Measurements from ENCODE around the gene DNAH17.

The DNAH17 gene

DNA sequence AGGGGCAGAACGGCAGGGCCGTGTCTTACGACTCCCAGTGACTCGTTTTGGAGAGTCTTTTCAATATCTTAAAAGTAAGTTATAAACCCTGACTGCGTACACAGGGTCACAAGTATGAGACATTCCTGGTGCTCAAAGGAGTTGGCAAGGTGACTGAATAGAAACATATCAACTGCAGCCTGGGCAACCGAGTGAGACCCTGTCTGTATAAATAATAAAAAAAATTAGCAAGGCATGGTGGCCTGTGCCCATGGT, 115.5 kb downstream of the DNAH17 start:
- H3K4me1 ChIP-seq (ENCODE audit: insufficient read depth, poor library complexity, severe bottlenecking) = no peaks in the 10 kb centered on the region
- no peaks in the 10 kb centered on the region for H3K27me3 ChIP-seq (ENCODE audit: insufficient read depth, poor library complexity, severe bottlenecking)
- ATAC-seq (ENCODE audit: low read depth) (no peak), DNase-seq (ENCODE audit: low spot score) (no peak)
- H3K27ac ChIP-seq (ENCODE audit: poor library complexity, severe bottlenecking) = no peak overlapping the region
- H3K9me3 ChIP-seq (ENCODE audit: severe bottlenecking) = no peaks in the 10 kb centered on the region
- H3K36me3 ChIP-seq (ENCODE audit: low read depth) = no peaks in the 10 kb centered on the region
- TF ChIP-seq, protein P1, sequence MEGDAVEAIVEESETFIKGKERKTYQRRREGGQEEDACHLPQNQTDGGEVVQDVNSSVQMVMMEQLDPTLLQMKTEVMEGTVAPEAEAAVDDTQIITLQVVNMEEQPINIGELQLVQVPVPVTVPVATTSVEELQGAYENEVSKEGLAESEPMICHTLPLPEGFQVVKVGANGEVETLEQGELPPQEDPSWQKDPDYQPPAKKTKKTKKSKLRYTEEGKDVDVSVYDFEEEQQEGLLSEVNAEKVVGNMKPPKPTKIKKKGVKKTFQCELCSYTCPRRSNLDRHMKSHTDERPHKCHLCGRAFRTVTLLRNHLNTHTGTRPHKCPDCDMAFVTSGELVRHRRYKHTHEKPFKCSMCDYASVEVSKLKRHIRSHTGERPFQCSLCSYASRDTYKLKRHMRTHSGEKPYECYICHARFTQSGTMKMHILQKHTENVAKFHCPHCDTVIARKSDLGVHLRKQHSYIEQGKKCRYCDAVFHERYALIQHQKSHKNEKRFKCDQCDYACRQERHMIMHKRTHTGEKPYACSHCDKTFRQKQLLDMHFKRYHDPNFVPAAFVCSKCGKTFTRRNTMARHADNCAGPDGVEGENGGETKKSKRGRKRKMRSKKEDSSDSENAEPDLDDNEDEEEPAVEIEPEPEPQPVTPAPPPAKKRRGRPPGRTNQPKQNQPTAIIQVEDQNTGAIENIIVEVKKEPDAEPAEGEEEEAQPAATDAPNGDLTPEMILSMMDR (IDR thresholded peaks at IDR 0.05; ENCODE audit: poor library complexity, severe bottlenecking) = no peak
- H3K4me3 ChIP-seq (ENCODE audit: severe bottlenecking) = no peak overlapping the region

DNA sequence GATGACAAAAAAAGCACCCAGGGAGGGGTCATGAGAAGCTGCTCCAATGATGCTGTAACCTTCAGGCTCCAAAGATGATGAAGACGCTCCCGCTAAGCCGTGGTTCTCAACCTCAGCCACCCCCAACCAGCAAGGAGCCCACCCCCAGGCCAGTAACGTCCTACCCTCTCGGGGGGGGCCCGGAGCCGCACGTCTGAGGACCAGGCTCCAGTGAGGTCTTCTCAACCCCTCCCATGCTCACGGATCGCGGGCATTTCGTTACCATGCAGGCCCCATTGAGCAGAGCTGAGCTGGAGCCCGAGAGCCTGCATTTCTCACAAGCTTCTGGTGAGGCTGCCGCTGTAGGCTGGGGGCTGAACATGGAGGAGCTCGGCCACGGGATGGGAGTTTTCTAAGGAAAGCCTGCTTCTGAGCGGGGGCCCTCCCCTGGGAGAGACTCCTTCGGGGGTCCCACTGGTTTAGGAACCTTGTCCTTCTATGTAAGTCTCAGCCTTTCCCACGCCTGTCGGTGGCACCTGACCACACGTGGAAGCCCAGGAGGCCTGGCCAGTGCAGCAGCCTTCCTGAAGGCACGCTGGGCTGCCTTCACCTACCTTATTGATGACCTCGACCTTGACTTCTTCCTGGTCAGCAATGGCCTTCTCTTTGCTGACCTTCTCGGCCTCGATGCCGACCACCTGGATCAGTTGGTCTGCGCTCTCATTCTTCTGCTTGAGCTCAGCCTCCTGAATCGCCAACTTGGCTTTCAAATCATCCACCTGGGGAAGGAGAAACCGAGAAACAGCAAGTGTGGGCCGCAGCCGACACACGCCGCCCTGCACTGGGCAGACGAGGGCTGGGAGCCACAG, 116.0 kb downstream of the DNAH17 start:
- no peaks in the 10 kb centered on the region for H3K9me3 ChIP-seq (ENCODE audit: severe bottlenecking)
- DNase-seq (ENCODE audit: low spot score) (no peak), ATAC-seq (ENCODE audit: low read depth) (no peak)
- no peaks in the 10 kb centered on the region for H3K4me1 ChIP-seq (ENCODE audit: insufficient read depth, poor library complexity, severe bottlenecking)
- no peak overlapping the region for H3K27ac ChIP-seq (ENCODE audit: poor library complexity, severe bottlenecking)
- TF ChIP-seq, protein P1 (IDR thresholded peaks at IDR 0.05; ENCODE audit: poor library complexity, severe bottlenecking) = no peak
- H3K36me3 ChIP-seq (ENCODE audit: low read depth) = no peaks in the 10 kb centered on the region
- no peaks in the 10 kb centered on the region for H3K27me3 ChIP-seq (ENCODE audit: insufficient read depth, poor library complexity, severe bottlenecking)
- H3K4me3 ChIP-seq (ENCODE audit: severe bottlenecking) = no peak overlapping the region

DNA sequence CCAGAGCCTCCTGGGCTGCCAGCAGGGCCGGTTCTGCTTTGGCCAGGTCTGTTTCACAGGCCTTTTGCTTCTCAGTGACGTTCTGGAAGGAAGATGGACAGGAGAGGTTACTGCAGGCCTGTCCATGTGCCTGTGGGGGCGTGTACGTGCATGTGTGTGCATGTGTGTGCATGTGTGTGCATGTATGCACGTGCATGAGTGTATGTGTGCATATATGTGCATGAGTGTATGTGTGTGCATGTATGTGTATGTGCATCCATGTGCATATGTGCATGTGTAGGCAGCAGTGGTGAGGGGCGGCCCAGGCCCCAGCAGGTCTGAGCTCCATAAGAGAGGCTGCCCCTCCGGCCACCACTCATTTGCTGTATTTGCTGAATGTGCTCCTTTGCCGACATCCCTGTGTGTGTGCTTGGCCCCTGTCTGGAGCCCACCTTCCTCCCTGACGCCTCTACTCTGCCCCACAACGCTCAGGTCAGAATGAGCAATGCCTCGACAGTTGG, 117.0 kb downstream of the DNAH17 start:
- H3K4me1 ChIP-seq (ENCODE audit: insufficient read depth, poor library complexity, severe bottlenecking) = no peaks in the 10 kb centered on the region
- no peaks in the 10 kb centered on the region for H3K9me3 ChIP-seq (ENCODE audit: severe bottlenecking)
- DNase-seq (ENCODE audit: low spot score) = no peak
- H3K27ac ChIP-seq (ENCODE audit: poor library complexity, severe bottlenecking) = no peak overlapping the region
- TF ChIP-seq, protein P1 (IDR thresholded peaks at IDR 0.05; ENCODE audit: poor library complexity, severe bottlenecking) = no peak
- no peak for ATAC-seq (ENCODE audit: low read depth)
- H3K4me3 ChIP-seq (ENCODE audit: severe bottlenecking) = no peak overlapping the region
- no peaks in the 10 kb centered on the region for H3K36me3 ChIP-seq (ENCODE audit: low read depth)
- H3K27me3 ChIP-seq (ENCODE audit: insufficient read depth, poor library complexity, severe bottlenecking) = no peaks in the 10 kb centered on the region

DNA sequence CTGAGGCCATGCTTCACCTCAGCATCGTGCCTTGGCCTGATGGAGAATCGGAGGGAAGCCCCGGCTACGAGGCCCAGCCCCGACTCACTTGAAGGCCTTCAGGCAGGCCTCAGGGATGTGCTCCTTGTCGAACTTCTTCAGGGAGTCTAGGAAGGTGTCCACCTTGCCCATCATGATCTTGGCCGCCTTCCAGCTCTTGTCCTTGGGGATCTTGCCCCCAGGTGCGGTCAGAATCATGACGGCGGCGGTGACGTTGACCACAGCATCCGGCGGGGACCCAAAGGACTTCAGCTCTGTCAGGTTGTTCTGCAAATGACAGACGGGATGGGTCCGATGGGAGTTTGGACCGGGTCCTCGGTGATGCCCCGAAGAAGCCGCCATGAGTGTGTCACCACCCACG, 117.5 kb downstream of the DNAH17 start:
- Histone ChIP-seq H3K4me3 (ENCODE audit: severe bottlenecking) (no peak overlapping the region), H3K36me3 (ENCODE audit: low read depth) (no peaks in the 10 kb centered on the region), H3K9me3 (ENCODE audit: severe bottlenecking) (no peaks in the 10 kb centered on the region), H3K4me1 (ENCODE audit: insufficient read depth, poor library complexity, severe bottlenecking) (no peaks in the 10 kb centered on the region), H3K27me3 (ENCODE audit: insufficient read depth, poor library complexity, severe bottlenecking) (no peaks in the 10 kb centered on the region), H3K27ac (ENCODE audit: poor library complexity, severe bottlenecking) (no peak overlapping the region)
- no peak for DNase-seq (ENCODE audit: low spot score)
- TF ChIP-seq, protein P1 (IDR thresholded peaks at IDR 0.05; ENCODE audit: poor library complexity, severe bottlenecking) = no peak
- no peak for ATAC-seq (ENCODE audit: low read depth)

DNA sequence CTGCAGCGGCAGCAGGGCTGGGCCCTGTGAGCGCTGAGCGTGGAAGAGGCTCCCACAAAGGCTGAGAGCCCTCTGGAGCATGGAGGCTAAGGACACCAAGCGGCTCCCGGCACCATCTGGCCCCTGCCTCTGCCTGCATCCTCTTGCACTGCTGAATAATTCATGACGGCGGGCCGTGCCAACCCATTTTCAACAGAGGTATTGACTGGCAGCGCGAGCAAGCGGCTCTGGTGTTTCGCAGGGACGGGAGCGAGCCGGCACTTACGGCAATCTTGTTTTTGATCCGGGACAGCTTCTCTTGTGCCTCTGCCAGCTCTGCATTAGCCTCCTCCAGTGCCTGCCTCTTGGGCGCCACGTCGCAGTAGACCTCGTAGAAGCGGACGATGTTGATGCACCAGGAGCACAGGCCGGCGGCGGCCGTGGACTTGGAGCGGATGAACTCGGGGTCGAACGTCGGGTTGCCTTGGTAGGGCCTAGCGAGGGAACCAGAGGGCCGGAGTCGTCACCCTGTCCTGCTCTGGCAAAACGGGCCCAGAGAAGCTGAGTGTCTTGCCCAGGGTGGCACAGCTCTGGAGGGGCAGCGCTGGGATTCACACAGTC, 118.4 kb downstream of the DNAH17 start:
- ATAC-seq (ENCODE audit: low read depth) = no peak
- no peak for DNase-seq (ENCODE audit: low spot score)
- Histone ChIP-seq H3K36me3 (ENCODE audit: low read depth) (no peaks in the 10 kb centered on the region), H3K27me3 (ENCODE audit: insufficient read depth, poor library complexity, severe bottlenecking) (no peaks in the 10 kb centered on the region), H3K4me3 (ENCODE audit: severe bottlenecking) (no peak overlapping the region), H3K27ac (ENCODE audit: poor library complexity, severe bottlenecking) (no peak overlapping the region), H3K4me1 (ENCODE audit: insufficient read depth, poor library complexity, severe bottlenecking) (no peaks in the 10 kb centered on the region), H3K9me3 (ENCODE audit: severe bottlenecking) (no peaks in the 10 kb centered on the region)
- TF ChIP-seq, protein P1 (IDR thresholded peaks at IDR 0.05; ENCODE audit: poor library complexity, severe bottlenecking) = no peak

All from RWPE2 (cell line).